ENCODE data around the gene CHRNA4.

Gene CHRNA4

DNA sequence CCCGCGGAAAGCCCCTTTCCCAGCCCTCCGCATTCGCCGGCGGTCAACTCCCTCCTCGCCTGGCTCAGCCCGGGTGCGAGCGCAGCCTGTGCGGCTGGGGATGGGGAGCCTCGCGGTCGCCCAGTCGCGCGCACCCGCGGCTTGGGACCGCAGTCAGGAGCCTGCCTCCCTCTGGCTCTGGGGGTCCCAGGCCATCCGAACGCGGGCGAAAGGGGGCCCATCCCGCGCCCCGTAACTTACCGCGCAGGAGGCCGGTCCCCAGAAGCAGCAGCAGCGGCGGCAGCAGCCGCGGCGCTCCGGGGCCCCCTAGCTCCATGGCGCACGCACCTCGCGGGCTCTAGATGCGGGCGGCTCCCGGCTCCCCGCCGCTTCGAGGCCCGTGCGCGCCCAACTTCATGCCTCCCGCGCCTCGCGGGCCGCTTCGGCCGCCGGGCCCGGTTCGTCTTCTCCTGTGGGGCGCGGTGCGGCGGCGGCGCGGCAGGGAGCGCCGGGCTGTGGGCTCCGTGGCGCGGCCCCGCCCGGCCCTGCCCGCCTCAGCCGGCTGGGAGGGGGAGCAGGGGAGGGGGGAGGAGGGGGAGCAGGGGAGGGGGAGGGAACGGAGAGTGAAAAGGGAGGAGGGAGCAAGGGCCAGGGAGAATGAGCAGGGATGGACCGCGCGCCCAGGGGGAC is at the start of gene CHRNA4:
CHRNA4 (minus strand) TSS at position 500 of the 669 bp plus-strand sequence; CDS start at position 316, 184 bp downstream.
- no peak for DNase-seq

GRCh38 chr20:63409834-63410435 is 48.8 kb upstream of the CHRNA4 start:
- no peak for DNase-seq

GRCh38 chr20:63409066-63409833 is 48.1 kb upstream of the CHRNA4 start:
- no peak for DNase-seq

- no peak for DNase-seq
These were observed 47.5 kb upstream of the CHRNA4 start for GRCh38 chr20:63408684-63409046.

- no peak for DNase-seq
These were observed 47.0 kb upstream of the CHRNA4 start for GRCh38 chr20:63407928-63408683.

- no peak for DNase-seq
These were observed 45.6 kb upstream of the CHRNA4 start for GRCh38 chr20:63406617-63407245.

- no peak for DNase-seq
These were observed 44.9 kb upstream of the CHRNA4 start for GRCh38 chr20:63406011-63406410.

DNA sequence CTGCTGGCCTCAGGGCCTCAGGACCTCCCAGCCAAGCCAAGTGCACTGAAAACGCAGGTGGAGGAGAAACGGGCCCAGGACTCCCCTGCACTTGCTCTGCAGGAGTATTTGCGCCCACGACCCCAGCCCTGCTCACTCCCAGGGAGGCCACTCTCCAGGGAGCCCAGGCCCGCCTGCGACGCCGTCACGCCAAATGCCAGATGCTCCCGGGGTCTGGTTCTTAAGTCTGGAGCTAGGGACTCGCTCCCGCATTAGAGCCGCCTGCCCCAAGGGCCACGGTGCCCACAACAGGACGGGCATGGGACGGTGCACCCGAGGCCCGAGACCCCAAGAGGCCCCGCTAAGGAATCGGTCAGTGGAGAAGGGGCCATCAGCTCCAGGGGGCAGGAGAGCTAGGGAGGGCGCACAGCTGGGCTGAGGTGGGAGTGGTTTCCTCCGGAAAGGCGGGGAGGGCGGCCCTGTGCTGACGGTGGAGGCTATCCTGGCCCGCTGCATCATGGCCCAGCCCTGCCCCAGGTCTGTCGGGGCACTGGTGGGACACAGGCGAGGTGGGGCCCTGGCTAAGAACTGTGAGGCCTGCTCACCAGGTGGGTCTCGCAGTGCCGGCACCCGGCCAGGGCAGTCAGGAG is 44.1 kb upstream of the CHRNA4 start:
- DNase-seq = no peak

GRCh38 chr20:63404129-63405085 is 43.3 kb upstream of the CHRNA4 start:
- no peak for DNase-seq

DNA sequence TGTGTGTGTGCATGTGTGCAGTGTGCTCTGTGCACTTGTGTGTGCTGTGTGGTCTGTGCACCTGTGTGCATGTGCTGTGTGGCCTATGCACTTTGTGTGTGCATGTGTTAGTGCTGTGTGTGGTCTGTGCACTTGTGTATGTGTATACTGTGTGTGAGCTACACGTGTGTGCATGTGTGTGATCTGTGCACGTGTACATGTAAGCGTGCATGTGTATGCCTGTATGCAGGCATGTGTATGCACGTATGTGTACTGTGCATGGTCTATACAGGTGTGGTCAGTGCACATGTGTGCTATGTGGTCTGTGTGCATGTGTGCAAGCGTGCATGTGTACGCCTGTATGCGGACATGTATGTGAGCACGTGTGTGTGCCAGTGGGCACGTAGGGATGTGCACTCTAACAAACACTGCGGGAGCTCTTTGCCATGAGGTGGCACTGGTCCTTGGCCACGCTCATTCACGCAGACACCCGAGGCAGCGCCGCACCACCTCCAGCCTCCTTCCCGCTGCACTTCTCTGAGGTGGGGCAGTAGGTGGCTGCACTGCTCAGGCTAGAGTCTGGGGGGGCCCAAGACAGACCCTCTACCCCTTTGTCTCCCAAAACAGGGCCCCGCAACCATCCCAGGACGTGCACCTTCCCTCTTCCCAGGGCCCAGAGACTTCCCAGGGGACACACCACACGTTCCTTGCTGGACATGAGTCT is 42.4 kb upstream of the CHRNA4 start:
- DNase-seq = no peak

- DNase-seq = no peak
These were observed 41.7 kb upstream of the CHRNA4 start for GRCh38 chr20:63402860-63403220.

GRCh38 chr20:63402181-63402859 is 41.2 kb upstream of the CHRNA4 start:
- no peak for DNase-seq

GRCh38 chr20:63401384-63402110 is 40.4 kb upstream of the CHRNA4 start:
- DNase-seq = no peak

GRCh38 chr20:63400486-63401210 is 39.5 kb upstream of the CHRNA4 start:
- DNase-seq = no peak

GRCh38 chr20:63399596-63400375 is 38.6 kb upstream of the CHRNA4 start:
- DNase-seq = no peak

GRCh38 chr20:63398744-63399514 is 37.8 kb upstream of the CHRNA4 start:
- no peak for DNase-seq

DNA sequence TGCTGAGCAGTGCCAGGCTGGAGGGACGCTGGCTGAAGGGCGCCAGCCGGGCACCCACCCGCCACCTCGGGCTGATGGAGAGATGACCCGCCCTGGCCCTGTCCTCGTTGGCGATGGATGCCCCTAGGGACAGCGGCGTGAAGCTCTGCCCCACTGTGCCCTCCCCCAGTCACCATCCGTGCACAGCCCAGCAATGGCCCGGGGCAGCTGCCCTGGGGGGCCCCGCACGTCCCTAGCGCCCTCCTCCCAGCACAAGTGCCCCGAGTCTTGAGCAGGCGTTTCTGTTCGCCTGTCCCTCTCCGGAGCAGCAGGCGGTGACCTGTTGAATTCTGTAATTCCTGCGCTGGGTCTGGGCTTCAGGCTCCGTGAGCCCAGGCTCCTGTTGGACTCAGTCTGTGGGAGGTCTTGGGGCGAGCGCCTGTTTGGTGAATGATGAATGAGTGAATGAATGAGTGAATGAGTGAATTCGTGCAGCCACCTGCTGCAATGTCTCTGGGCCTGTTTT is 36.8 kb upstream of the CHRNA4 start:
- no peak for DNase-seq
